Lower leg skin (tissue), 3 donors: ENCODE measurements around the gene DEF6.

Source experiments
- POLR2A ChIP-seq, 2 donors: fragments of 450-650 bp; IDR thresholded peaks; one replicate each; pipeline ENCODE4 v1.6.1; 2016 to 2017; ENCODE audit warnings: antibody characterized with exemption in 2 of 2, mild to moderate bottlenecking in 1 of 2, moderate library complexity in 1 of 2
- TF ChIP-seq, protein P1 (sequence below), 3 donors: fragments of 450-650 bp; IDR thresholded peaks; one replicate each; pipeline ENCODE4 v1.5.1; 2016; ENCODE audit warnings: antibody characterized with exemption in 3 of 3, mild to moderate bottlenecking in 3 of 3, moderate library complexity in 2 of 3

DNA sequence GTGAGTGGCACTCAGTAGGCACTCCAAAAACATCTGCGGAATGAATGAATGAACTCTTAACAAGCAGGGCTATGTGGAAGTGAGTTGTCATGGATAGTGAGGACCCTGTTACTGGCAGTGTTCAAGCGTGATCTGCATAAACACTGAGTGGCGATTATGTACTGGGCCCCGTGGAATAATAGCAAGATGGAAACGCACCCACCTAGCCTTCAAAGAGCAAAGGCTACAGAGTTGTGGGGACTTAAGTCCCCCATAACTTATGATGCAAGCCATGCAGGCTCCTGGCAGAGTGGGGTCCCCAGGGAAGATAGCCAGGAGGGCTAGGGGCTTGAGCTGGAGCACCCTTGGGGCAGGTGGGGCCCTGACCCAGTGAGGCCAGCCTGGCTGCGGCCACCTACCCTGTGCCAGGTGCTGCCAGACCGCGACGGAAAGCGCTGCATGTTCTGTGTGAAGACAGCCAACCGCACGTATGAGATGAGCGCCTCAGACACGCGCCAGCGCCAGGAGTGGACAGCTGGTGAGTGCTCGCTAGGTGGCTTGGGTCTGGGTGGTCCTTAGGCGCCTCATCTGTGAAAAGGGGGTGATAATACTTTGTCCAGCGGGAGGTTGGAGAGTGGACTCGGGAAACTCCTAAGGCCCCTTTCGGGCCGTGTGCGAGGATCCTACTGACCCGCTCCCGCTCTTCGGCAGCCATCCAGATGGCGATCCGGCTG, 20.0 kb downstream of the DEF6 start:
- TF ChIP-seq, protein P1, sequence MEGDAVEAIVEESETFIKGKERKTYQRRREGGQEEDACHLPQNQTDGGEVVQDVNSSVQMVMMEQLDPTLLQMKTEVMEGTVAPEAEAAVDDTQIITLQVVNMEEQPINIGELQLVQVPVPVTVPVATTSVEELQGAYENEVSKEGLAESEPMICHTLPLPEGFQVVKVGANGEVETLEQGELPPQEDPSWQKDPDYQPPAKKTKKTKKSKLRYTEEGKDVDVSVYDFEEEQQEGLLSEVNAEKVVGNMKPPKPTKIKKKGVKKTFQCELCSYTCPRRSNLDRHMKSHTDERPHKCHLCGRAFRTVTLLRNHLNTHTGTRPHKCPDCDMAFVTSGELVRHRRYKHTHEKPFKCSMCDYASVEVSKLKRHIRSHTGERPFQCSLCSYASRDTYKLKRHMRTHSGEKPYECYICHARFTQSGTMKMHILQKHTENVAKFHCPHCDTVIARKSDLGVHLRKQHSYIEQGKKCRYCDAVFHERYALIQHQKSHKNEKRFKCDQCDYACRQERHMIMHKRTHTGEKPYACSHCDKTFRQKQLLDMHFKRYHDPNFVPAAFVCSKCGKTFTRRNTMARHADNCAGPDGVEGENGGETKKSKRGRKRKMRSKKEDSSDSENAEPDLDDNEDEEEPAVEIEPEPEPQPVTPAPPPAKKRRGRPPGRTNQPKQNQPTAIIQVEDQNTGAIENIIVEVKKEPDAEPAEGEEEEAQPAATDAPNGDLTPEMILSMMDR (IDR thresholded peaks at IDR 0.05), result no peak
- TF ChIP-seq POLR2A (IDR thresholded peaks at IDR 0.05), result no peak
